ENCODE measurements around the gene WDR54.

WDR54 gene

DNA sequence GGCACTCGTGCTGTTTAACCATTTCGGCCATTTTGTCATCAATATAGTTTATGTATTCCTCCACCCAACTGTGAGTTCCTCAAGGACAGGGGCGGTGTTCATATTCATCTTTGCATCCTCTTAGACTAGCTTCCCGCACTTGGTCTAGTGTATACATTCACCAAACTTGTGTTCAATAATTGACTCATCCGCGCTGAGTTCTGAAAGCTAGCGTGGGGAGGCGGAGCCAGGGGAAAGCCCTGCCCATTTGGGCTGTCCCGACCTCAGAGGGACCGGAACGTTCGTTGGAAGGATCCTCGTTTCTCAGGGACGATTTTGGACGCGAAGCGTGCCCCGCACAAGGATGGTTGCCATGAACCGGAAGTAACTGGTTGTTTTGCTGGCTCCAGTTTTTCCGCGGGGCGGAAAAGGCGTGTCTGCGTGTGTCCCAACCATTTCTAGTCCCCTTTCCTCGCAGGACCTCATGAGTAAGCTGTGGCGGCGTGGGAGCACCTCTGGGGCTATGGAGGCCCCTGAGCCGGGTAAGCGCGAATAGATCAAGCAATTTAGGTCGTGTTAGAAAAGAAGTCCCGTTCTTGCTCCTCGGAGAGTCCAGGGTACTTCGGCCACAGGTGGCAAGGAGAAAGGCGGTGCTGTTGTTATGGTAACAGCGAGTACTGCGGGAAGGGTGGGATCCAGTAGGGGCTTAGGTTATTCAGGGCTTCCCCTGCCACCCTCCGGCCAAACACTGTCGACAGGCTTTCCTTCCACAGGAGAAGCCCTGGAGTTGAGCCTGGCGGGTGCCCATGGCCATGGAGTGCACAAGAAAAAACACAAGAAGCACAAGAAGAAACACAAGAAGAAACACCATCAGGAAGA is 33.4 kb downstream of the WDR54 start, which contains the start of gene INO80B:
TSS of gene INO80B (plus strand) at position 434 of the 858 bp plus-strand sequence. CDS start at position 464, 30 bp downstream.
- peaks cover 23% of the 10 kb centered on the region for H3K4me1 ChIP-seq (ENCODE audit: low read length)
- no peaks in the 10 kb centered on the region for H3K36me3 ChIP-seq (replicated peaks; ENCODE audit: low read depth, low read length)
- peak within 1 kb of the TSS; percentile 54 for H3K27ac ChIP-seq (ENCODE audit: low read length)
- TF ChIP-seq EZH2phosphoT487 (IDR thresholded peaks at IDR 0.05; ENCODE audit: low read depth), result no peak
- TF ChIP-seq, protein P1, sequence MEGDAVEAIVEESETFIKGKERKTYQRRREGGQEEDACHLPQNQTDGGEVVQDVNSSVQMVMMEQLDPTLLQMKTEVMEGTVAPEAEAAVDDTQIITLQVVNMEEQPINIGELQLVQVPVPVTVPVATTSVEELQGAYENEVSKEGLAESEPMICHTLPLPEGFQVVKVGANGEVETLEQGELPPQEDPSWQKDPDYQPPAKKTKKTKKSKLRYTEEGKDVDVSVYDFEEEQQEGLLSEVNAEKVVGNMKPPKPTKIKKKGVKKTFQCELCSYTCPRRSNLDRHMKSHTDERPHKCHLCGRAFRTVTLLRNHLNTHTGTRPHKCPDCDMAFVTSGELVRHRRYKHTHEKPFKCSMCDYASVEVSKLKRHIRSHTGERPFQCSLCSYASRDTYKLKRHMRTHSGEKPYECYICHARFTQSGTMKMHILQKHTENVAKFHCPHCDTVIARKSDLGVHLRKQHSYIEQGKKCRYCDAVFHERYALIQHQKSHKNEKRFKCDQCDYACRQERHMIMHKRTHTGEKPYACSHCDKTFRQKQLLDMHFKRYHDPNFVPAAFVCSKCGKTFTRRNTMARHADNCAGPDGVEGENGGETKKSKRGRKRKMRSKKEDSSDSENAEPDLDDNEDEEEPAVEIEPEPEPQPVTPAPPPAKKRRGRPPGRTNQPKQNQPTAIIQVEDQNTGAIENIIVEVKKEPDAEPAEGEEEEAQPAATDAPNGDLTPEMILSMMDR (IDR thresholded peaks at IDR 0.05; ENCODE audit: low read depth, low read length), result no peak
- H3K9ac ChIP-seq (ENCODE audit: low read length), result peak within 1 kb of the TSS; percentile 68
- peak within 1 kb of the TSS; percentile 87 for H2AFZ ChIP-seq (ENCODE audit: low read depth, low read length)
- peak within 1 kb of the TSS; percentile 85 for H3K4me3 ChIP-seq (ENCODE audit: low read length)
- H3K27me3 ChIP-seq (ENCODE audit: low read depth, low read length), result no peaks in the 10 kb centered on the region
- no peaks in the 10 kb centered on the region for H3K9me3 ChIP-seq (ENCODE audit: insufficient read depth, low read length)
- peak within 1 kb of the TSS; percentile 89 for H3K4me2 ChIP-seq (ENCODE audit: low read length)
- H3K79me2 ChIP-seq (ENCODE audit: low read length), result peaks cover 20% of the 10 kb centered on the region
- no peaks in the 10 kb centered on the region for H4K20me1 ChIP-seq (ENCODE audit: insufficient read depth, low read length)

DNA sequence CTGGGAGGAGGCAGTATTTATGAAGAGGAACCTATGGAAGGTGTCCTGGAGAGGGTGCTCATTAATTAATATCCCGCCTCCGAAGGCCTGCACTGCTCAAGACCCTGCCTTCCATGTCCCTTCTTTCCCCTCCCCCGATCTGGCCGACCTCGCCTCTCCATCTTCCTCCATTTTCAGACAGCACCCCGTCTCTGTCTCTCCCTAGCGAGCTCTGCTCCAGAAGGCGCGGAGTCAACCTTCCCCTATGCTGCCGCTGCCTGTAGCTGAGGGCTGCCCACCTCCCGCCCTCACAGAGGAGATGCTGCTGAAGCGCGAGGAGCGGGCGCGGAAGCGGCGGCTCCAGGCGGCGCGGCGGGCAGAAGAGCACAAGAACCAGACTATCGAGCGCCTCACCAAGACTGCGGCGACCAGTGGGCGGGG is 35.6 kb downstream of the WDR54 start:
- H4K20me1 ChIP-seq (ENCODE audit: insufficient read depth, low read length), result no peaks in the 10 kb centered on the region
- peaks cover 23% of the 10 kb centered on the region for H3K4me1 ChIP-seq (ENCODE audit: low read length)
- peaks cover 13% of the 10 kb centered on the region for H3K36me3 ChIP-seq (replicated peaks; ENCODE audit: low read depth, low read length)
- TF ChIP-seq, protein P1 (IDR thresholded peaks at IDR 0.05; ENCODE audit: low read depth, low read length), result no peak
- TF ChIP-seq EZH2phosphoT487 (IDR thresholded peaks at IDR 0.05; ENCODE audit: low read depth), result no peak
- peak overlapping the region; percentile 42; the same call in 1 of the 2 replicates for H2AFZ ChIP-seq (ENCODE audit: low read depth, low read length)
- peak overlapping the region; percentile 93 for H3K4me2 ChIP-seq (ENCODE audit: low read length)
- H3K27me3 ChIP-seq (ENCODE audit: low read depth, low read length), result no peaks in the 10 kb centered on the region
- peaks cover 20% of the 10 kb centered on the region for H3K79me2 ChIP-seq (ENCODE audit: low read length)
- H3K4me3 ChIP-seq (ENCODE audit: low read length), result peak overlapping the region; percentile 84
- peak overlapping the region; percentile 93 for H3K9ac ChIP-seq (ENCODE audit: low read length)
- no peaks in the 10 kb centered on the region for H3K9me3 ChIP-seq (ENCODE audit: insufficient read depth, low read length)
- peak overlapping the region; percentile 91 for H3K27ac ChIP-seq (ENCODE audit: low read length)

DNA sequence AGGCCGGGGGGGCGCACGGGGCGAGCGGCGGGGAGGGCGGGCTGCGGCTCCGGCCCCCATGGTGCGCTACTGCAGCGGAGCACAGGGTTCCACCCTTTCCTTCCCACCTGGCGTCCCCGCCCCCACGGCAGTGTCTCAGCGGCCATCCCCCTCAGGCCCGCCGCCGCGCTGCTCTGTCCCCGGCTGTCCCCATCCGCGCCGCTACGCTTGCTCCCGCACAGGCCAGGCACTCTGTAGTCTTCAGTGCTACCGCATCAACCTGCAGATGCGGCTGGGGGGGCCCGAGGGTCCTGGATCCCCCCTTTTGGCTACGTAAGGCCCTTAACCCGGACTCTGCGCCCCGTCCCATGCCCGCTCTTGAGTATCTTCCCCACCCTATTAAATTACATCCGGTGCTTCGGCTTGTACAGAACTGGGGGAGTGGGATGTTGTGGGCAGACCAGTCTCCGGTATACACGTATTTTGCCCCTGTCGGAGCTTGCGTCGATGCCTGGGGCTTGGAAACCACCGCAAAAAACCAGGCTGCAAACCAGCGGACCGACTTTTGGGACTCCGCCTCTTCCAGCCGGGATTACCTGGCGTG is 36.1 kb downstream of the WDR54 start:
- peaks cover 23% of the 10 kb centered on the region for H3K4me1 ChIP-seq (ENCODE audit: low read length)
- peak overlapping the region; percentile 91 for H3K27ac ChIP-seq (ENCODE audit: low read length)
- TF ChIP-seq, protein P1 (IDR thresholded peaks at IDR 0.05; ENCODE audit: low read depth, low read length), result no peak
- no peak for TF ChIP-seq EZH2phosphoT487 (IDR thresholded peaks at IDR 0.05; ENCODE audit: low read depth)
- H3K4me2 ChIP-seq (ENCODE audit: low read length), result peak overlapping the region; percentile 93
- H3K27me3 ChIP-seq (ENCODE audit: low read depth, low read length), result no peaks in the 10 kb centered on the region
- H3K4me3 ChIP-seq (ENCODE audit: low read length), result peak overlapping the region; percentile 84
- peak overlapping the region; percentile 74 for H2AFZ ChIP-seq (ENCODE audit: low read depth, low read length)
- no peaks in the 10 kb centered on the region for H4K20me1 ChIP-seq (ENCODE audit: insufficient read depth, low read length)
- H3K79me2 ChIP-seq (ENCODE audit: low read length), result peaks cover 20% of the 10 kb centered on the region
- H3K36me3 ChIP-seq (replicated peaks; ENCODE audit: low read depth, low read length), result peaks cover 18% of the 10 kb centered on the region
- H3K9ac ChIP-seq (ENCODE audit: low read length), result peak overlapping the region; percentile 93
- no peaks in the 10 kb centered on the region for H3K9me3 ChIP-seq (ENCODE audit: insufficient read depth, low read length)
